CD4-positive, alpha-beta T cell treated with Interferon gamma for 1 hour (primary cell): Measurements from ENCODE around the gene ABCD1.

Source experiments
- DNase-seq: peaks from one replicate; pipeline ENCODE4 v3.0.0-alpha.2; 2020

ABCD1 gene

GRCh38 chrX:153775293-153776119 lies 50.9 kb downstream of the ABCD1 start:
- DNase-seq: no peak

- DNase-seq: no peak
Measured at GRCh38 chrX:153776120-153776599, 51.5 kb downstream of the ABCD1 start.

- DNase-seq: no peak
Measured at GRCh38 chrX:153776611-153777045, 52.0 kb downstream of the ABCD1 start.

GRCh38 chrX:153777261-153778090 lies 52.8 kb downstream of the ABCD1 start:
- no peak for DNase-seq

- DNase-seq: no peak
Measured at GRCh38 chrX:153778181-153778580, 53.5 kb downstream of the ABCD1 start.

GRCh38 chrX:153778684-153779101 lies 54.0 kb downstream of the ABCD1 start:
- no peak for DNase-seq

- DNase-seq: no peak
Measured at GRCh38 chrX:153779891-153780677, 55.4 kb downstream of the ABCD1 start.

- no peak for DNase-seq
Measured at GRCh38 chrX:153780678-153781427, 56.2 kb downstream of the ABCD1 start, which contains the start of gene SRPK3. TSS of gene SRPK3 (plus strand) at chrX:153781041. CDS start at chrX:153781087, 46 bp downstream.

GRCh38 chrX:153781428-153782047 lies 56.9 kb downstream of the ABCD1 start:
- DNase-seq: no peak

- DNase-seq: no peak
Measured at GRCh38 chrX:153782313-153782712, 57.7 kb downstream of the ABCD1 start.

GRCh38 chrX:153782871-153783270 lies 58.2 kb downstream of the ABCD1 start:
- DNase-seq: no peak

- DNase-seq: no peak
Measured at GRCh38 chrX:153783378-153784013, 58.8 kb downstream of the ABCD1 start.

GRCh38 chrX:153784325-153784967 lies 59.8 kb downstream of the ABCD1 start:
- DNase-seq: no peak

GRCh38 chrX:153786669-153787068 lies 62.0 kb downstream of the ABCD1 start:
- no peak for DNase-seq

GRCh38 chrX:153789654-153790053 lies 65.0 kb downstream of the ABCD1 start:
- no peak for DNase-seq

GRCh38 chrX:153791104-153791852 lies 66.6 kb downstream of the ABCD1 start:
- no peak for DNase-seq

- DNase-seq: no peak
Measured at GRCh38 chrX:153792368-153792767, 67.7 kb downstream of the ABCD1 start.

- no peak for DNase-seq
Measured at GRCh38 chrX:153793291-153793690, 68.6 kb downstream of the ABCD1 start.
